Measurements from ENCODE around the gene CTF1. TPM values are rescaled to one million over a fixed set of nuclear protein-coding genes. Genes with fewer than 3 reads are reported as not detected.
A peak's percentile ranks its signal among the peaks of the same experiment; 100 is the strongest.
"Not testable (repeated sequence)": the region's sequence is repeated elsewhere in the genome, so short reads cannot be mapped to it uniquely, and the experiment has no call there.

CTF1 gene
- total RNA-seq, 1 experiment from 2014 or later = 3.6 TPM

- peaks cover 7% of the 10 kb centered on the region for H3K4me1 Mint-ChIP-seq (ENCODE audit: insufficient read depth, unreplicated experiment)
- H3K36me3 Mint-ChIP-seq (ENCODE audit: insufficient read depth, unreplicated experiment) = peaks cover 59% of the 10 kb centered on the region
- DNase-seq (ENCODE audit: unreplicated experiment) = peak; percentile 45
- intact Hi-C loops (cut with micrococcal nuclease) = no loop called here
- no peaks in the 10 kb centered on the region for H3K9me3 Mint-ChIP-seq (ENCODE audit: unreplicated experiment)
- CTCF ChIA-PET = interaction anchor here (0.6 to 1.3 kb wide), 9 partner anchors 9 to 240 kb away, joined by 3 to 7 read pairs (median 4); no protein-coding TSS in a partner anchor
- no peak overlapping the region for H3K27ac Mint-ChIP-seq (ENCODE audit: low read depth, unreplicated experiment)
- no peak overlapping the region for H3K4me3 Mint-ChIP-seq (ENCODE audit: unreplicated experiment)
- peak; percentile 48 for TF ChIP-seq CTCF (IDR thresholded peaks at IDR 0.05; ENCODE audit: unreplicated experiment)
- H3K27me3 Mint-ChIP-seq (ENCODE audit: insufficient read depth, unreplicated experiment) = no peaks in the 10 kb centered on the region
- no TSS peak for BruUV-seq (replicated peaks)
- POLR2A ChIA-PET = interaction anchor here (0.9 to 1.2 kb wide), 2 partner anchors 10 to 14 kb away, joined by 3 to 5 read pairs; partner anchors contain the start of gene ORAI3
Observed at GRCh38 chr16:30934827-30935557, 38.6 kb downstream of the CTF1 start.

- intact Hi-C loops (cut with micrococcal nuclease) = no loop called here
- BruUV-seq (replicated peaks) = no TSS peak
- H3K4me1 Mint-ChIP-seq (ENCODE audit: insufficient read depth, unreplicated experiment) = peaks cover 22% of the 10 kb centered on the region
- H3K27me3 Mint-ChIP-seq (ENCODE audit: insufficient read depth, unreplicated experiment) = no peaks in the 10 kb centered on the region
- no peak overlapping the region for H3K27ac Mint-ChIP-seq (ENCODE audit: low read depth, unreplicated experiment)
- no peak overlapping the region for H3K4me3 Mint-ChIP-seq (ENCODE audit: unreplicated experiment)
- DNase-seq (ENCODE audit: unreplicated experiment) = no peak
- CTCF ChIA-PET = interaction anchor here (0.6 to 5.8 kb wide), 5 partner anchors 36 to 507 kb away, joined by 3 to 39 read pairs (median 3); no protein-coding TSS in a partner anchor
- no peaks in the 10 kb centered on the region for H3K9me3 Mint-ChIP-seq (ENCODE audit: unreplicated experiment)
- POLR2A ChIA-PET = interaction anchor here (0.6 to 0.7 kb wide), 2 partner anchors 190 to 226 kb away, joined by 3 to 4 read pairs; partner anchors contain the start of gene PHKG2
- peaks cover 65% of the 10 kb centered on the region for H3K36me3 Mint-ChIP-seq (ENCODE audit: insufficient read depth, unreplicated experiment)
- TF ChIP-seq CTCF (IDR thresholded peaks at IDR 0.05; ENCODE audit: unreplicated experiment) = no peak
Observed at GRCh38 chr16:30937692-30938091, 41.3 kb downstream of the CTF1 start.

GRCh38 chr16:30939571-30939970 lies 43.2 kb downstream of the CTF1 start:
- POLR2A ChIA-PET = interaction anchor here (0.7 to 3.3 kb wide), 13 partner anchors 8 to 520 kb away, joined by 3 to 34 read pairs (median 3); partner anchors contain the start of genes ARMC5 and ORAI3
- not testable (repeated sequence) for H3K27ac Mint-ChIP-seq (ENCODE audit: low read depth, unreplicated experiment); H3K4me3 Mint-ChIP-seq (ENCODE audit: unreplicated experiment)

GRCh38 chr16:30941600-30942425 lies 45.4 kb downstream of the CTF1 start:
- peak; percentile 84 for TF ChIP-seq CTCF (IDR thresholded peaks at IDR 0.05; ENCODE audit: unreplicated experiment)
- no peak overlapping the region for H3K4me3 Mint-ChIP-seq (ENCODE audit: unreplicated experiment)
- no peaks in the 10 kb centered on the region for H3K27me3 Mint-ChIP-seq (ENCODE audit: insufficient read depth, unreplicated experiment)
- H3K27ac Mint-ChIP-seq (ENCODE audit: low read depth, unreplicated experiment) = peak overlapping the region; percentile 97
- peaks cover 22% of the 10 kb centered on the region for H3K4me1 Mint-ChIP-seq (ENCODE audit: insufficient read depth, unreplicated experiment)
- no TSS peak for BruUV-seq (replicated peaks)
- H3K36me3 Mint-ChIP-seq (ENCODE audit: insufficient read depth, unreplicated experiment) = peaks cover 63% of the 10 kb centered on the region
- peak; percentile 80 for DNase-seq (ENCODE audit: unreplicated experiment)
- POLR2A ChIA-PET = interaction anchor here (0.7 to 3.3 kb wide), 14 partner anchors 8 to 512 kb away, joined by 3 to 34 read pairs (median 5); partner anchors contain the start of genes BCL7C, CTF1, ORAI3 and PHKG2
- CTCF ChIA-PET = interaction anchor here (0.6 to 6.2 kb wide), 42 partner anchors 9 to 511 kb away, joined by 3 to 67 read pairs (median 4); partner anchors contain the start of genes BCL7C, FBXL19 and PHKG2
- intact Hi-C loops (cut with micrococcal nuclease) = loop anchor here (1.0 to 10.0 kb wide), 3 partner anchors 19 to 157 kb away; partner anchors contain the start of genes FBXL19 and ZNF629
- H3K9me3 Mint-ChIP-seq (ENCODE audit: unreplicated experiment) = no peaks in the 10 kb centered on the region

More at GRCh38 chr16:30939571-30939970, 43.2 kb downstream of the CTF1 start:
- peaks cover 62% of the 10 kb centered on the region for H3K36me3 Mint-ChIP-seq (ENCODE audit: insufficient read depth, unreplicated experiment)
- BruUV-seq (replicated peaks); H3K27me3 Mint-ChIP-seq (ENCODE audit: insufficient read depth, unreplicated experiment); H3K9me3 Mint-ChIP-seq (ENCODE audit: unreplicated experiment); intact Hi-C loops (cut with micrococcal nuclease); DNase-seq (ENCODE audit: unreplicated experiment): not testable (repeated sequence)
- CTCF ChIA-PET = interaction anchor here (0.6 to 6.2 kb wide), 8 partner anchors 13 to 519 kb away, joined by 3 to 67 read pairs (median 4); no protein-coding TSS in a partner anchor
- H3K4me1 Mint-ChIP-seq (ENCODE audit: insufficient read depth, unreplicated experiment) = peaks cover 22% of the 10 kb centered on the region
